NCI-H526 treated with DMSO at 0.1 percent for 48 hours (cell line): ENCODE data around the gene PTPRM.

ENCODE experiments used
- DNase-seq: peaks from one replicate; lab custom pipeline; 2025; lab: John Stamatoyannopoulos, UW

PTPRM gene

GRCh38 chr18:8005870-8006569 lies 438.9 kb downstream of the PTPRM start:
- no peak for DNase-seq

GRCh38 chr18:8006979-8007378 lies 439.9 kb downstream of the PTPRM start:
- no peak for DNase-seq

- no peak for DNase-seq
Observed at GRCh38 chr18:8008033-8008432, 440.9 kb downstream of the PTPRM start.

GRCh38 chr18:8011361-8011760 lies 444.2 kb downstream of the PTPRM start:
- no peak for DNase-seq

GRCh38 chr18:8011906-8012305 lies 444.8 kb downstream of the PTPRM start:
- no peak for DNase-seq

GRCh38 chr18:8018701-8019331 lies 451.7 kb downstream of the PTPRM start:
- no peak for DNase-seq

GRCh38 chr18:8019600-8019999 lies 452.5 kb downstream of the PTPRM start:
- no peak for DNase-seq

- DNase-seq: no peak
Observed at GRCh38 chr18:8020132-8020846, 453.2 kb downstream of the PTPRM start.

GRCh38 chr18:8029061-8029460 lies 461.9 kb downstream of the PTPRM start:
- DNase-seq: no peak

GRCh38 chr18:8029731-8030130 lies 462.6 kb downstream of the PTPRM start:
- DNase-seq: no peak

- DNase-seq: no peak
Observed at GRCh38 chr18:8030201-8030600, 463.1 kb downstream of the PTPRM start.

- no peak for DNase-seq
Observed at GRCh38 chr18:8031496-8031895, 464.4 kb downstream of the PTPRM start.

GRCh38 chr18:8034674-8035073 lies 467.6 kb downstream of the PTPRM start:
- DNase-seq: no peak

GRCh38 chr18:8036551-8036950 lies 469.4 kb downstream of the PTPRM start:
- DNase-seq: peak; percentile 32

GRCh38 chr18:8037296-8037695 lies 470.2 kb downstream of the PTPRM start:
- no peak for DNase-seq

GRCh38 chr18:8040021-8040420 lies 472.9 kb downstream of the PTPRM start:
- no peak for DNase-seq

- DNase-seq: no peak
Observed at GRCh38 chr18:8041526-8042111, 474.5 kb downstream of the PTPRM start.

- DNase-seq: no peak
Observed at GRCh38 chr18:8044004-8044403, 476.9 kb downstream of the PTPRM start.

GRCh38 chr18:8045160-8045883 lies 478.2 kb downstream of the PTPRM start:
- DNase-seq: no peak

GRCh38 chr18:8045884-8046281 lies 478.8 kb downstream of the PTPRM start:
- no peak for DNase-seq

- no peak for DNase-seq
Observed at GRCh38 chr18:8046441-8046840, 479.3 kb downstream of the PTPRM start.

GRCh38 chr18:8049147-8049546 lies 482.0 kb downstream of the PTPRM start:
- DNase-seq: no peak
